IgD-negative memory B cell (primary cell): ENCODE results near the gene KCNN2. TPM values are rescaled to one million over a fixed set of nuclear protein-coding genes. Genes with fewer than 3 reads are reported as not detected.

Source experiments
- H3K27ac Mint-ChIP-seq, 3 donors: one replicate each; pipeline ENCODE4 v1.8.0; 2020 to 2022; ENCODE audit warnings: mild to moderate bottlenecking in 3 of 3, mixed read lengths in 3 of 3, moderate library complexity in 1 of 3
- H3K27me3 Mint-ChIP-seq: one replicate; pipeline ENCODE4 v1.8.0; 2021; ENCODE audit warnings: mixed read lengths
- H3K36me3 Mint-ChIP-seq: one replicate; pipeline ENCODE4 v1.8.0; 2020; ENCODE audit warnings: mild to moderate bottlenecking, mixed read lengths
- H3K4me1 Mint-ChIP-seq, 3 donors: one replicate each; pipeline ENCODE4 v1.8.0; 2020 to 2022; ENCODE audit warnings: mixed read lengths in 3 of 3, mild to moderate bottlenecking in 1 of 3
- H3K4me3 Mint-ChIP-seq, 4 donors: one replicate each; pipeline ENCODE4 v1.8.0; 2020 to 2022; ENCODE audit warnings: mild to moderate bottlenecking in 4 of 4, mixed read lengths in 4 of 4, moderate library complexity in 3 of 4
- H3K9me3 Mint-ChIP-seq, 3 donors: one replicate each; pipeline ENCODE4 v1.8.0; 2020 to 2021; ENCODE audit warnings: mixed read lengths in 3 of 3, mild to moderate bottlenecking in 1 of 3
- polyA plus RNA-seq: library from polyadenylated mRNA; unstranded; fragments of 300-500 nt; fragmentation: Illumina TruSeq; gene quantifications from one replicate; pipeline ENCODE4 v1.2.3, GENCODE V29; 2021

The KCNN2 gene
- not detected for polyA plus RNA-seq

- Mint-ChIP-seq H3K4me3 (peak within 1 kb of the TSS in 3 of 4 donors; percentile 77 to 88 (median 77)), H3K36me3 (no peaks in the 10 kb centered on the region), H3K4me1 (peaks cover 0 to 14% (median 8%) of the 10 kb centered on the region in 3 donors), H3K9me3 (no peaks in the 10 kb centered on the region), H3K27ac (peak within 1 kb of the TSS in 1 of 3 donors; percentile 85), H3K27me3 (peaks cover 32% of the 10 kb centered on the region)
Observed at GRCh38 chr5:114361724-114362196, at the start of gene KCNN2. KCNN2 (plus strand) TSS chr5:114362070; CDS start chr5:114362140, 70 bp downstream.

- no peaks in the 10 kb centered on the region for H3K36me3 Mint-ChIP-seq
- H3K9me3 Mint-ChIP-seq: no peaks in the 10 kb centered on the region
- peaks cover 3% of the 10 kb centered on the region for H3K27me3 Mint-ChIP-seq
- H3K4me3 Mint-ChIP-seq: no peak overlapping the region
- H3K4me1 Mint-ChIP-seq: no peaks in the 10 kb centered on the region
- H3K27ac Mint-ChIP-seq: no peak overlapping the region
Observed at GRCh38 chr5:114312658-114313057, 49.2 kb upstream of the KCNN2 start.

GRCh38 chr5:114314061-114314460, 47.8 kb upstream of the KCNN2 start:
- no peak overlapping the region for H3K27ac Mint-ChIP-seq
- no peak overlapping the region for H3K4me3 Mint-ChIP-seq
- H3K4me1 Mint-ChIP-seq: no peaks in the 10 kb centered on the region
- peaks cover 2% of the 10 kb centered on the region for H3K27me3 Mint-ChIP-seq
- no peaks in the 10 kb centered on the region for H3K9me3 Mint-ChIP-seq
- H3K36me3 Mint-ChIP-seq: no peaks in the 10 kb centered on the region

GRCh38 chr5:114316167-114316566, 45.7 kb upstream of the KCNN2 start:
- Mint-ChIP-seq H3K4me3 (no peak overlapping the region), H3K27ac (no peak overlapping the region), H3K4me1 (no peaks in the 10 kb centered on the region), H3K9me3 (no peaks in the 10 kb centered on the region), H3K36me3 (no peaks in the 10 kb centered on the region), H3K27me3 (peaks cover 2% of the 10 kb centered on the region)

- no peaks in the 10 kb centered on the region for H3K4me1 Mint-ChIP-seq
- H3K4me3 Mint-ChIP-seq: no peak overlapping the region
- H3K27ac Mint-ChIP-seq: no peak overlapping the region
- peaks cover 2% of the 10 kb centered on the region for H3K27me3 Mint-ChIP-seq
- no peaks in the 10 kb centered on the region for H3K36me3 Mint-ChIP-seq
- no peaks in the 10 kb centered on the region for H3K9me3 Mint-ChIP-seq
Observed at GRCh38 chr5:114317751-114318150, 44.1 kb upstream of the KCNN2 start.

GRCh38 chr5:114319236-114319635, 42.6 kb upstream of the KCNN2 start:
- H3K36me3 Mint-ChIP-seq: no peaks in the 10 kb centered on the region
- H3K4me3 Mint-ChIP-seq: no peak overlapping the region
- H3K9me3 Mint-ChIP-seq: peaks cover 0 to under 1% (median 0%) of the 10 kb centered on the region in 3 donors
- no peaks in the 10 kb centered on the region for H3K27me3 Mint-ChIP-seq
- no peak overlapping the region for H3K27ac Mint-ChIP-seq
- no peaks in the 10 kb centered on the region for H3K4me1 Mint-ChIP-seq

GRCh38 chr5:114319821-114320220, 42.0 kb upstream of the KCNN2 start:
- H3K9me3 Mint-ChIP-seq: peaks cover 0 to 2% (median 0%) of the 10 kb centered on the region in 3 donors
- no peaks in the 10 kb centered on the region for H3K36me3 Mint-ChIP-seq
- no peak overlapping the region for H3K4me3 Mint-ChIP-seq
- no peaks in the 10 kb centered on the region for H3K27me3 Mint-ChIP-seq
- no peak overlapping the region for H3K27ac Mint-ChIP-seq
- no peaks in the 10 kb centered on the region for H3K4me1 Mint-ChIP-seq

GRCh38 chr5:114324282-114324681, 37.6 kb upstream of the KCNN2 start:
- H3K4me3 Mint-ChIP-seq: no peak overlapping the region
- H3K27me3 Mint-ChIP-seq: no peaks in the 10 kb centered on the region
- no peaks in the 10 kb centered on the region for H3K4me1 Mint-ChIP-seq
- peaks cover 0 to 2% (median 0%) of the 10 kb centered on the region in 3 donors for H3K9me3 Mint-ChIP-seq
- H3K36me3 Mint-ChIP-seq: no peaks in the 10 kb centered on the region
- H3K27ac Mint-ChIP-seq: no peak overlapping the region

- no peaks in the 10 kb centered on the region for H3K27me3 Mint-ChIP-seq
- no peak overlapping the region for H3K4me3 Mint-ChIP-seq
- H3K27ac Mint-ChIP-seq: no peak overlapping the region
- H3K36me3 Mint-ChIP-seq: no peaks in the 10 kb centered on the region
- H3K9me3 Mint-ChIP-seq: peaks cover 0 to 2% (median 0%) of the 10 kb centered on the region in 3 donors
- H3K4me1 Mint-ChIP-seq: no peaks in the 10 kb centered on the region
Observed at GRCh38 chr5:114325541-114325940, 36.3 kb upstream of the KCNN2 start.

- Mint-ChIP-seq H3K27ac (no peak overlapping the region), H3K4me3 (no peak overlapping the region), H3K36me3 (no peaks in the 10 kb centered on the region), H3K27me3 (no peaks in the 10 kb centered on the region), H3K9me3 (peaks cover 0 to 2% (median 0%) of the 10 kb centered on the region in 3 donors), H3K4me1 (no peaks in the 10 kb centered on the region)
Observed at GRCh38 chr5:114327474-114327873, 34.4 kb upstream of the KCNN2 start.

GRCh38 chr5:114327987-114328386, 33.9 kb upstream of the KCNN2 start:
- Mint-ChIP-seq H3K9me3 (peaks cover 0 to 2% (median 0%) of the 10 kb centered on the region in 3 donors), H3K27ac (no peak overlapping the region), H3K4me1 (no peaks in the 10 kb centered on the region), H3K27me3 (no peaks in the 10 kb centered on the region), H3K4me3 (no peak overlapping the region), H3K36me3 (no peaks in the 10 kb centered on the region)

GRCh38 chr5:114330916-114331531, 30.8 kb upstream of the KCNN2 start:
- Mint-ChIP-seq H3K4me1 (no peaks in the 10 kb centered on the region), H3K27ac (no peak overlapping the region), H3K9me3 (no peaks in the 10 kb centered on the region), H3K27me3 (peaks cover under 1% of the 10 kb centered on the region), H3K4me3 (no peak overlapping the region), H3K36me3 (no peaks in the 10 kb centered on the region)

- H3K36me3 Mint-ChIP-seq: no peaks in the 10 kb centered on the region
- no peak overlapping the region for H3K27ac Mint-ChIP-seq
- no peak overlapping the region for H3K4me3 Mint-ChIP-seq
- no peaks in the 10 kb centered on the region for H3K4me1 Mint-ChIP-seq
- peaks cover 2% of the 10 kb centered on the region for H3K27me3 Mint-ChIP-seq
- no peaks in the 10 kb centered on the region for H3K9me3 Mint-ChIP-seq
Observed at GRCh38 chr5:114332493-114332892, 29.4 kb upstream of the KCNN2 start.

- no peaks in the 10 kb centered on the region for H3K9me3 Mint-ChIP-seq
- H3K4me1 Mint-ChIP-seq: no peaks in the 10 kb centered on the region
Observed at GRCh38 chr5:114332925-114333324, 28.9 kb upstream of the KCNN2 start.

GRCh38 chr5:114335391-114335790, 26.5 kb upstream of the KCNN2 start:
- no peak overlapping the region for H3K27ac Mint-ChIP-seq
- no peaks in the 10 kb centered on the region for H3K36me3 Mint-ChIP-seq
- no peaks in the 10 kb centered on the region for H3K4me1 Mint-ChIP-seq
- peaks cover 0 to 2% (median 0%) of the 10 kb centered on the region in 3 donors for H3K9me3 Mint-ChIP-seq
- peaks cover 2% of the 10 kb centered on the region for H3K27me3 Mint-ChIP-seq
- no peak overlapping the region for H3K4me3 Mint-ChIP-seq

More at GRCh38 chr5:114332925-114333324, 28.9 kb upstream of the KCNN2 start:
- Mint-ChIP-seq H3K27me3 (peaks cover 2% of the 10 kb centered on the region), H3K36me3 (no peaks in the 10 kb centered on the region), H3K27ac (no peak overlapping the region), H3K4me3 (no peak overlapping the region)

GRCh38 chr5:114339108-114339507, 22.8 kb upstream of the KCNN2 start:
- no peaks in the 10 kb centered on the region for H3K4me1 Mint-ChIP-seq
- H3K36me3 Mint-ChIP-seq: no peaks in the 10 kb centered on the region
- peaks cover 2% of the 10 kb centered on the region for H3K27me3 Mint-ChIP-seq
- H3K9me3 Mint-ChIP-seq: peaks cover 0 to 4% (median 0%) of the 10 kb centered on the region in 3 donors
- no peak overlapping the region for H3K4me3 Mint-ChIP-seq
- H3K27ac Mint-ChIP-seq: no peak overlapping the region
